OCI-LY3 (cell line): ENCODE data around the gene DUSP16.
A peak's percentile ranks its signal among the peaks of the same experiment; 100 is the strongest.

Source experiments
- H2AFZ ChIP-seq: fragments of 200-600, 300-600 bp; shearing (Covaris generic); 2 replicates; pipeline ENCODE4 v1.6.0; 2014; ENCODE audit warnings: antibody characterized with exemption, low read depth, low read length
- H3K27ac ChIP-seq: fragments of 200-600, 300-600 bp; sonication (generic); 2 replicates; pipeline ENCODE4 v1.5.1; 2014; ENCODE audit warnings: mild to moderate bottlenecking, low read length, moderate library complexity, mixed read lengths
- H3K27me3 ChIP-seq: fragments of 200-600, 300-600 bp; sonication (generic); 2 replicates; pipeline ENCODE4 v1.6.1; 2014; ENCODE audit warnings: low read depth, low read length, mixed read lengths
- H3K36me3 ChIP-seq: fragments of 200-600, 300-600 bp; sonication (generic); replicated peaks from 2 replicates; pipeline ENCODE3; 2014; ENCODE audit warnings: low read depth, low read length, mixed read lengths
- H3K4me1 ChIP-seq: fragments of 300-600, 200-600 bp; sonication (generic); 2 replicates; pipeline ENCODE4 v1.6.1; 2014; ENCODE audit warnings: low read length, mixed read lengths
- H3K4me2 ChIP-seq: fragments of 200-600, 300-600 bp; sonication (generic); 2 replicates; pipeline ENCODE4 v1.6.1; 2014; ENCODE audit warnings: low read length, mixed read lengths
- H3K4me3 ChIP-seq: fragments of 300-600, 200-600 bp; sonication (generic); 2 replicates; pipeline ENCODE4 v1.5.1; 2014; ENCODE audit warnings: antibody characterized with exemption, mild to moderate bottlenecking, low read length, moderate library complexity
- H3K79me2 ChIP-seq: fragments of 300-600, 200-600 bp; shearing (Covaris generic); 2 replicates; pipeline ENCODE4 v1.6.1; 2014; ENCODE audit warnings: mild to moderate bottlenecking, low read length, mixed read lengths
- H3K9ac ChIP-seq: fragments of 300-600, 200-600 bp; shearing (Covaris generic); 2 replicates; pipeline ENCODE4 v1.6.0; 2014; ENCODE audit warnings: mild to moderate bottlenecking, low read length, moderate library complexity
- H3K9me3 ChIP-seq: fragments of 200-600, 300-600 bp; shearing (Covaris generic); 2 replicates; pipeline ENCODE4 v1.6.1; 2014; ENCODE audit warnings: low read length, mixed read lengths; ENCODE audit not compliant: insufficient read depth
- H4K20me1 ChIP-seq: fragments of 200-600, 300-600 bp; sonication (generic); 2 replicates; pipeline ENCODE4 v1.6.1; 2016; ENCODE audit warnings: low read length, mixed read lengths; ENCODE audit not compliant: insufficient read depth
- EZH2phosphoT487 ChIP-seq: fragments of 200-600 bp; shearing (Covaris generic); IDR thresholded peaks from 2 replicates; pipeline ENCODE4 v1.6.1; 2018; ENCODE audit warnings: antibody characterized with exemption, mixed run types, low read depth
- TF ChIP-seq, protein P1 (sequence below): fragments of 200-600, 300-600 bp; sonication (generic); IDR thresholded peaks from 2 replicates; pipeline ENCODE4 v1.5.1; 2014; ENCODE audit warnings: antibody characterized with exemption, low read length, low read depth

DUSP16 gene

DNA sequence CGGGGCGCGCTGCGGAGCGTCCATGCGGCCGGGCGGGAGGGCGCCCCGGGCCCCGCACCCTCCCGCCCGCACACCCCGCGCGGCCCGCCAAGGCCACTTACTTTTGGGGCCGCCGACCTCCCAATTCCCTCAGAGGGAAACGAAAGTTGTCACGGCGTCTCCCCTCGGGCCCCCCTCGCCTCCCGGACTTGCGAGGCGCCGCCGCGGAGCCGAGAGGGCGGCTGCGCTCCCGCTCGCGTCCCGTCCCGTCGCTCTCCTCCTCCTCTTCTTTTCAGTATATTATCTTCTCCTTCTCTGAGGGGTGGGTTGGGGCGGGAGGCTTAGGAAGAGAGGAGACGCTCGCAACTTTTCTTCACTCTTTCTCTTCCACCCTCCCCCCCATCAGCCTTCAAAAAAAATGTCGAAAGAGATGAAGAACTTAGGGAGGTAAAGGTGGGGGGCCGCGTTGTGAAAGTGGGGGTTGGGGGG, 613 bp downstream of the DUSP16 start:
- Histone ChIP-seq H3K4me3 (peak overlapping the region; percentile 86), H3K27me3 (peaks cover 12% of the 10 kb centered on the region), H3K79me2 (no peaks in the 10 kb centered on the region), H3K4me1 (peaks cover 14% of the 10 kb centered on the region), H3K27ac (no peak overlapping the region), H2AFZ (no peak overlapping the region), H3K9me3 (no peaks in the 10 kb centered on the region), H3K4me2 (peak overlapping the region; percentile 88), H3K9ac (peak overlapping the region; percentile 71), H4K20me1 (no peaks in the 10 kb centered on the region), H3K36me3 (no peaks in the 10 kb centered on the region)
- TF ChIP-seq EZH2phosphoT487 = no peak
- TF ChIP-seq, protein P1, sequence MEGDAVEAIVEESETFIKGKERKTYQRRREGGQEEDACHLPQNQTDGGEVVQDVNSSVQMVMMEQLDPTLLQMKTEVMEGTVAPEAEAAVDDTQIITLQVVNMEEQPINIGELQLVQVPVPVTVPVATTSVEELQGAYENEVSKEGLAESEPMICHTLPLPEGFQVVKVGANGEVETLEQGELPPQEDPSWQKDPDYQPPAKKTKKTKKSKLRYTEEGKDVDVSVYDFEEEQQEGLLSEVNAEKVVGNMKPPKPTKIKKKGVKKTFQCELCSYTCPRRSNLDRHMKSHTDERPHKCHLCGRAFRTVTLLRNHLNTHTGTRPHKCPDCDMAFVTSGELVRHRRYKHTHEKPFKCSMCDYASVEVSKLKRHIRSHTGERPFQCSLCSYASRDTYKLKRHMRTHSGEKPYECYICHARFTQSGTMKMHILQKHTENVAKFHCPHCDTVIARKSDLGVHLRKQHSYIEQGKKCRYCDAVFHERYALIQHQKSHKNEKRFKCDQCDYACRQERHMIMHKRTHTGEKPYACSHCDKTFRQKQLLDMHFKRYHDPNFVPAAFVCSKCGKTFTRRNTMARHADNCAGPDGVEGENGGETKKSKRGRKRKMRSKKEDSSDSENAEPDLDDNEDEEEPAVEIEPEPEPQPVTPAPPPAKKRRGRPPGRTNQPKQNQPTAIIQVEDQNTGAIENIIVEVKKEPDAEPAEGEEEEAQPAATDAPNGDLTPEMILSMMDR = no peak

- H2AFZ ChIP-seq = peak overlapping the region; percentile 70
- peak overlapping the region; percentile 86 for H3K4me3 ChIP-seq
- H3K9ac ChIP-seq = peak overlapping the region; percentile 71
- TF ChIP-seq EZH2phosphoT487 = no peak
- TF ChIP-seq, protein P1 = no peak
- H3K4me2 ChIP-seq = peak overlapping the region; percentile 88
- no peak overlapping the region for H3K27ac ChIP-seq
- peaks cover 14% of the 10 kb centered on the region for H3K4me1 ChIP-seq
- no peaks in the 10 kb centered on the region for H3K9me3 ChIP-seq
- H4K20me1 ChIP-seq = no peaks in the 10 kb centered on the region
- no peaks in the 10 kb centered on the region for H3K36me3 ChIP-seq
- H3K79me2 ChIP-seq = no peaks in the 10 kb centered on the region
- peaks cover 11% of the 10 kb centered on the region for H3K27me3 ChIP-seq
Observed at GRCh38 chr12:12561371-12562015, 1.2 kb downstream of the DUSP16 start.

- Histone ChIP-seq H3K4me3 (peak overlapping the region; percentile 86), H3K27ac (no peak overlapping the region), H2AFZ (peak overlapping the region; percentile 70), H4K20me1 (no peaks in the 10 kb centered on the region), H3K4me1 (peaks cover 14% of the 10 kb centered on the region), H3K36me3 (no peaks in the 10 kb centered on the region), H3K9ac (peak overlapping the region; percentile 71), H3K27me3 (peaks cover 11% of the 10 kb centered on the region), H3K79me2 (no peaks in the 10 kb centered on the region), H3K9me3 (no peaks in the 10 kb centered on the region), H3K4me2 (peak overlapping the region; percentile 88)
- no peak for TF ChIP-seq EZH2phosphoT487
- TF ChIP-seq, protein P1 = no peak
Observed at GRCh38 chr12:12560587-12561370, 1.9 kb downstream of the DUSP16 start.

DNA sequence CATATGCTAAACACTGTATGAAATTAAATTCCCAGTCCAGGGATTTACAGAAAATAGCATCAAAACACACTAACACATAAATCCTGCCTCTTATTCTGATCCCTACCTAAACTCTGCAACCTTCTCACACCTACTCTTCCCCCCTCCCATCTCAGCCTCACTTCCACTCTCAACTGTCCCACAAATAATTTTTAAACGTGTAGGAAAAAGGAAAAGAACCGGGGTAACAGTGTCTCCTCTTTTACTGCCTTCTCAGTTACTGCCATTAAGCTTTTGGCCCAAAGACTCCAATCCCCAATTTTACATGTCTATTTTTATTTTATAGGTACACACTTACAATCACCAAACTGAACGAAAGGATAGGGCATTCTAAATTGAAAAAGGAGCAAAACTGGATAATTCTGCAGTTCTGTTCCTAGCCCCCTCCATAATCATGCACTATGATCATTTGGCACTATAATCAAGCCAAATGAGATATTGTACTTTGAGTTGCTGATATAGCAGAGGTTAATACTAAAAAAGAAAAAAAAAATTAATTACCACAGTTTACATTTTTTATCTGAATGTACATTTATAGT, 2.9 kb downstream of the DUSP16 start:
- Histone ChIP-seq H3K9ac (no peak overlapping the region), H4K20me1 (no peaks in the 10 kb centered on the region), H2AFZ (no peak overlapping the region), H3K36me3 (no peaks in the 10 kb centered on the region), H3K4me3 (no peak overlapping the region), H3K9me3 (no peaks in the 10 kb centered on the region), H3K4me2 (no peak overlapping the region), H3K4me1 (peaks cover 14% of the 10 kb centered on the region), H3K79me2 (no peaks in the 10 kb centered on the region), H3K27ac (no peak overlapping the region), H3K27me3 (peaks cover 11% of the 10 kb centered on the region)
- TF ChIP-seq, protein P1 = no peak
- TF ChIP-seq EZH2phosphoT487 = no peak
